ENCODE measurements around the gene IGF2R.

DNA sequence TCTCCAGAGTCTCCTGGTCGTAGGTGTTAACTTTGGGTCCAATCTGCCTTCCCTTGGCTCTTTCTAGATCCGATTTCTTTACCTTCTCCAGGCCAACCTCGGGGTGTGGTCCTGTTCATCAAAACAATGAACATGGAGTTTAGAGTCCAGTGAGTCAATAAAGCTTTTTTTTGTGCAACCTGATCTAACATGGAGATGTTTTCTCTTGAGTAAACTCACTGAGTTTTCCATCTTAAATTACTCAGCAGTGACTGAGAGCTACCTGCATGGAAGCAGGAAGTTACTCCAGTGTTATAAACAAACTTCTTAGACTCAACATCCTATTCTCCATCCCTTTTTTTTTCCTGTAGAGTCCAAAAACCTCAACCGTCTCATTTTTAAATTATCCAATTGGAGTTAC, 137.8 kb downstream of the IGF2R start:
- TF ChIP-seq, protein P1, sequence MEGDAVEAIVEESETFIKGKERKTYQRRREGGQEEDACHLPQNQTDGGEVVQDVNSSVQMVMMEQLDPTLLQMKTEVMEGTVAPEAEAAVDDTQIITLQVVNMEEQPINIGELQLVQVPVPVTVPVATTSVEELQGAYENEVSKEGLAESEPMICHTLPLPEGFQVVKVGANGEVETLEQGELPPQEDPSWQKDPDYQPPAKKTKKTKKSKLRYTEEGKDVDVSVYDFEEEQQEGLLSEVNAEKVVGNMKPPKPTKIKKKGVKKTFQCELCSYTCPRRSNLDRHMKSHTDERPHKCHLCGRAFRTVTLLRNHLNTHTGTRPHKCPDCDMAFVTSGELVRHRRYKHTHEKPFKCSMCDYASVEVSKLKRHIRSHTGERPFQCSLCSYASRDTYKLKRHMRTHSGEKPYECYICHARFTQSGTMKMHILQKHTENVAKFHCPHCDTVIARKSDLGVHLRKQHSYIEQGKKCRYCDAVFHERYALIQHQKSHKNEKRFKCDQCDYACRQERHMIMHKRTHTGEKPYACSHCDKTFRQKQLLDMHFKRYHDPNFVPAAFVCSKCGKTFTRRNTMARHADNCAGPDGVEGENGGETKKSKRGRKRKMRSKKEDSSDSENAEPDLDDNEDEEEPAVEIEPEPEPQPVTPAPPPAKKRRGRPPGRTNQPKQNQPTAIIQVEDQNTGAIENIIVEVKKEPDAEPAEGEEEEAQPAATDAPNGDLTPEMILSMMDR (IDR thresholded peaks at IDR 0.05), result no peak
- TF ChIP-seq POLR2A (IDR thresholded peaks at IDR 0.05), result no peak
